Stimulated activated CD4-positive, alpha-beta T cell treated with anti-CD3 and anti-CD28 coated beads, Interleukin-15, amount 100 ng/mL, for 48 hours (primary cell): ENCODE measurements around the gene ASXL1.
"Not testable (repeated sequence)": the region's sequence is repeated elsewhere in the genome, so short reads cannot be mapped to it uniquely, and the experiment has no call there.

Experiments
- DNase-seq, 2 donors: peaks; one replicate each; pipeline ENCODE4 v3.0.0-alpha.2; 2020; ENCODE audit warnings: low read depth in 2 of 2

ASXL1 gene

GRCh38 chr20:32357869-32358631 is at the start of gene ASXL1:
ASXL1 (plus strand) TSS chr20:32358331; CDS start chr20:32358776, 445 bp downstream.
- peak; percentile 95 to 96 for DNase-seq

GRCh38 chr20:32312718-32313424 is 45.3 kb upstream of the ASXL1 start:
- DNase-seq = no peak

- DNase-seq = no peak
Observed at GRCh38 chr20:32314768-32315167, 43.4 kb upstream of the ASXL1 start.

GRCh38 chr20:32315399-32315798 is 42.7 kb upstream of the ASXL1 start:
- no peak for DNase-seq

GRCh38 chr20:32315891-32316290 is 42.2 kb upstream of the ASXL1 start:
- no peak for DNase-seq

GRCh38 chr20:32316667-32317066 is 41.5 kb upstream of the ASXL1 start:
- no peak for DNase-seq

GRCh38 chr20:32319100-32319499 is 39.0 kb upstream of the ASXL1 start:
- no peak for DNase-seq

- DNase-seq = no peak
Observed at GRCh38 chr20:32320305-32320704, 37.8 kb upstream of the ASXL1 start.

GRCh38 chr20:32321390-32321789 is 36.7 kb upstream of the ASXL1 start:
- no peak for DNase-seq

GRCh38 chr20:32322260-32322659 is 35.9 kb upstream of the ASXL1 start:
- not testable (repeated sequence) for DNase-seq

GRCh38 chr20:32323761-32324160 is 34.4 kb upstream of the ASXL1 start:
- not testable (repeated sequence) for DNase-seq

- no peak for DNase-seq
Observed at GRCh38 chr20:32325706-32326503, 32.2 kb upstream of the ASXL1 start.

- DNase-seq = no peak
Observed at GRCh38 chr20:32326504-32326845, 31.7 kb upstream of the ASXL1 start.

- no peak for DNase-seq
Observed at GRCh38 chr20:32327087-32327681, 30.9 kb upstream of the ASXL1 start.

GRCh38 chr20:32329817-32330554 is 28.1 kb upstream of the ASXL1 start:
- no peak for DNase-seq

GRCh38 chr20:32330555-32330897 is 27.6 kb upstream of the ASXL1 start:
- DNase-seq = no peak

- DNase-seq = peak in 1 of 2 donors; percentile 5
Observed at GRCh38 chr20:32332614-32333013, 25.5 kb upstream of the ASXL1 start.

GRCh38 chr20:32333181-32333987 is 24.7 kb upstream of the ASXL1 start:
- peak in 1 of 2 donors; percentile 28 for DNase-seq

- peak in 1 of 2 donors; percentile 38 for DNase-seq
Observed at GRCh38 chr20:32333988-32334885, 23.9 kb upstream of the ASXL1 start.
